Neural cell (in vitro differentiated cells): ENCODE measurements around the gene FAM53A. TPM values are rescaled to one million over a fixed set of nuclear protein-coding genes. Genes with fewer than 3 reads are reported as not detected.

Experiments
- H2AFZ ChIP-seq: fragments of 200-600, 300-800 bp; sonication (generic), shearing (Covaris generic); 2 replicates; pipeline ENCODE4 v1.6.0; 2014; ENCODE audit warnings: low read depth, mild to moderate bottlenecking, antibody characterized with exemption, low read length, moderate library complexity
- H3F3A ChIP-seq: fragments of 200-600 bp; shearing (Covaris generic); 2 replicates; pipeline ENCODE4 v1.6.1; 2016; ENCODE audit warnings: mild to moderate bottlenecking, moderate library complexity, mixed read lengths, antibody characterized with exemption, low read length; ENCODE audit not compliant: insufficient read depth, poor library complexity, severe bottlenecking
- H3K27ac ChIP-seq: fragments of 200-600, 300-800 bp; sonication (generic), shearing (Covaris generic); 2 replicates; pipeline ENCODE4 v1.5.1; 2014; ENCODE audit warnings: mild to moderate bottlenecking, low read length, moderate library complexity
- H3K27me3 ChIP-seq: fragments of 300-800, 200-600 bp; sonication (generic), shearing (Covaris generic); 2 replicates; pipeline ENCODE4 v1.6.0; 2014; ENCODE audit warnings: mild to moderate bottlenecking, low read depth, low read length, moderate library complexity; ENCODE audit not compliant: insufficient read depth
- H3K36me3 ChIP-seq: fragments of 300-800, 200-600 bp; sonication (generic), shearing (Covaris generic); 2 replicates; pipeline ENCODE4 v1.5.1; 2014; ENCODE audit warnings: mild to moderate bottlenecking, antibody characterized with exemption, low read length, moderate library complexity; ENCODE audit not compliant: insufficient read depth
- H3K4me2 ChIP-seq: fragments of 300-800, 200-600 bp; sonication (generic), shearing (Covaris generic); 2 replicates; pipeline ENCODE4 v1.6.0; 2014; ENCODE audit warnings: mild to moderate bottlenecking, low read length
- H3K4me3 ChIP-seq: fragments of 300-800, 200-600 bp; sonication (generic), shearing (Covaris generic); 2 replicates; pipeline ENCODE4 v1.5.1; 2014; ENCODE audit warnings: mild to moderate bottlenecking, low read length, moderate library complexity
- H3K79me2 ChIP-seq: fragments of 200-600 bp; shearing (Covaris generic); replicated peaks from 2 replicates; pipeline ENCODE4 v1.6.0; 2014; ENCODE audit warnings: mild to moderate bottlenecking, low read length, moderate library complexity; ENCODE audit not compliant: insufficient read depth
- H3K9ac ChIP-seq: fragments of 300-800, 200-600 bp; sonication (generic), shearing (Covaris generic); 2 replicates; pipeline ENCODE4 v1.6.1; 2016; ENCODE audit warnings: mild to moderate bottlenecking, low read length, mixed read lengths
- H3K9me2 ChIP-seq: fragments of 200-600 bp; shearing (Covaris generic); 2 replicates; pipeline ENCODE4 v1.6.1; 2016; ENCODE audit warnings: mild to moderate bottlenecking, low read length, mixed read lengths; ENCODE audit not compliant: insufficient read depth
- H3K9me3 ChIP-seq: fragments of 200-600, 300-800 bp; sonication (generic), shearing (Covaris generic); 2 replicates; pipeline ENCODE4 v1.6.1; 2016; ENCODE audit warnings: mild to moderate bottlenecking, mixed run types, low read length, moderate library complexity, mixed read lengths
- H4K20me1 ChIP-seq: fragments of 200-600 bp; shearing (Covaris generic); 2 replicates; pipeline ENCODE4 v1.6.1; 2016; ENCODE audit warnings: mild to moderate bottlenecking, mixed run types; ENCODE audit not compliant: insufficient read depth
- EP300 ChIP-seq: fragments of 450-650 bp; conservative IDR thresholded peaks from 2 replicates; pipeline ENCODE4 v1.6.1; 2014; ENCODE audit warnings: antibody characterized with exemption, mild to moderate bottlenecking, moderate library complexity; ENCODE audit not compliant: poor library complexity, severe bottlenecking
- EZH2 ChIP-seq: fragments of 200-600, 300-800 bp; shearing (Covaris generic), sonication (generic); IDR thresholded peaks from 2 replicates; pipeline ENCODE4 v1.6.1; 2014; ENCODE audit warnings: antibody characterized with exemption, low read length, borderline replicate concordance, mild to moderate bottlenecking; ENCODE audit not compliant: insufficient read depth, poor library complexity, severe bottlenecking
- MXI1 ChIP-seq: fragments of 450-650 bp; conservative IDR thresholded peaks from 2 replicates; pipeline ENCODE4 v1.6.1; 2014; ENCODE audit warnings: antibody characterized with exemption, mild to moderate bottlenecking; ENCODE audit not compliant: poor library complexity, severe bottlenecking
- POLR2AphosphoS5 ChIP-seq: IDR thresholded peaks from 2 replicates; pipeline ENCODE4 v1.6.1; 2012
- RAD21 ChIP-seq: fragments of 450-650 bp; conservative IDR thresholded peaks from 2 replicates; pipeline ENCODE4 v1.6.1; 2014; ENCODE audit warnings: antibody characterized with exemption, mild to moderate bottlenecking, moderate library complexity
- SMC3 ChIP-seq: fragments of 450-650 bp; conservative IDR thresholded peaks from 2 replicates; pipeline ENCODE4 v1.6.1; 2014; ENCODE audit warnings: antibody characterized with exemption, mild to moderate bottlenecking, moderate library complexity; ENCODE audit not compliant: poor library complexity
- TAF1 ChIP-seq: IDR thresholded peaks from 2 replicates; pipeline ENCODE4 v1.6.1; 2012; ENCODE audit warnings: low read depth
- polyA plus RNA-seq: library from polyadenylated mRNA; depleted of rRNA; stranded (reverse); fragments of >200 nt; gene quantifications from 2 replicates; pipeline ENCODE4 v1.2.3, GENCODE V29; 2014
- TF ChIP-seq, protein P1 (sequence below): IDR thresholded peaks from 2 replicates; pipeline ENCODE4 v1.6.1; 2012; ENCODE audit warnings: borderline replicate concordance
- TF ChIP-seq, protein P2 (sequence below): fragments of 450-650 bp; IDR thresholded peaks from 2 replicates; pipeline ENCODE4 v1.5.1; 2014; ENCODE audit warnings: antibody characterized with exemption, mild to moderate bottlenecking, moderate library complexity; ENCODE audit not compliant: poor library complexity, severe bottlenecking

The FAM53A gene
- polyA plus RNA-seq, 1 donor from 2014 or later, result not detected

DNA sequence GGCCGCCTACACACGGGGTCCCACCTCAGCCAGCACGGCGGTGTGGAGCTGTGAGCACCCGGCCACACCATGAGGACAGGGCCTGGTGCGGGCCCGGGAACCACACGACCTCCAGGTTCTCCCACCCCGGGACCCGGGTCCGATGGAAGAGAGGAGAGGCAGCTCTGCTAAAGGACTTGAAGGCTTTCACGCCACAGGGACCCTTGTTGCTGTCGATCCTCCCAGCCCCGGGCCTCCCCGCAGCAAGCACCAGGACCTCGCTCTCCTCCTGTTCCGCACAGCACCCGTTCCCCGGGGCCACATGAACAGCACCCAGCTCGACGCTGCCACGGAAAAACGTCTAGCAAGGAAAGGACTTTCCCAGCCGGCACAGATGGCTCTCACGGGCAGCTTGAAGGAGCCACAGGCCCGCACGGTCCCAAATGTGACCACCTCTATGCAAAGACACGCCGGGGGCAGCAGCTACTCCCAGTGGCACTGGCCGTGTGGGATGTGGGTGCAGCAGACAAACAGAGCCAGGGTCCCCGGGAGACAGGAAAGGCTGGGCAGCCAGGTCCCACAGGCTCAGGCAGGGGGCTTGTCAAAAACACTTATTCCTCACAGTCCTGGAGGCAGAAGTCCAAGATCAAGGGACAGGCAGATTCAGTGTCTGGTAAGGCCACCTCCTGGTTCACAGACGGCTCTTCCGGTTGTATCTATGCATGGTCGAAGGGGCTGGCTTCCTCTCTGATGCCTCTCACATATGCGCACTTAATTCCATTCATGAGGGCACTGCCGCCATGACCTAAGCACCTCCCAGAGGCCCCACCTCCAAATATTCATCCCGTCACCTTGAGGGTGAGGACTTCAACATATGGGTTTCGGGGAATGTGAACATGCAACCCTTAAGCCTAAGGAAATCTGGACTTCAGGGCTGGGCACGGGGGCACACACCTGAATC, 24.7 kb downstream of the FAM53A start:
- no peaks in the 10 kb centered on the region for H3K9me2 ChIP-seq
- no peaks in the 10 kb centered on the region for H3K36me3 ChIP-seq
- H3K27me3 ChIP-seq, result no peaks in the 10 kb centered on the region
- no peak overlapping the region for H2AFZ ChIP-seq
- H3K9ac ChIP-seq, result no peak overlapping the region
- H3K4me2 ChIP-seq, result no peak overlapping the region
- TF ChIP-seq EP300 (no peak), EZH2 (no peak), POLR2AphosphoS5 (no peak), MXI1 (no peak), RAD21 (no peak), SMC3 (no peak)
- TF ChIP-seq, protein P1, sequence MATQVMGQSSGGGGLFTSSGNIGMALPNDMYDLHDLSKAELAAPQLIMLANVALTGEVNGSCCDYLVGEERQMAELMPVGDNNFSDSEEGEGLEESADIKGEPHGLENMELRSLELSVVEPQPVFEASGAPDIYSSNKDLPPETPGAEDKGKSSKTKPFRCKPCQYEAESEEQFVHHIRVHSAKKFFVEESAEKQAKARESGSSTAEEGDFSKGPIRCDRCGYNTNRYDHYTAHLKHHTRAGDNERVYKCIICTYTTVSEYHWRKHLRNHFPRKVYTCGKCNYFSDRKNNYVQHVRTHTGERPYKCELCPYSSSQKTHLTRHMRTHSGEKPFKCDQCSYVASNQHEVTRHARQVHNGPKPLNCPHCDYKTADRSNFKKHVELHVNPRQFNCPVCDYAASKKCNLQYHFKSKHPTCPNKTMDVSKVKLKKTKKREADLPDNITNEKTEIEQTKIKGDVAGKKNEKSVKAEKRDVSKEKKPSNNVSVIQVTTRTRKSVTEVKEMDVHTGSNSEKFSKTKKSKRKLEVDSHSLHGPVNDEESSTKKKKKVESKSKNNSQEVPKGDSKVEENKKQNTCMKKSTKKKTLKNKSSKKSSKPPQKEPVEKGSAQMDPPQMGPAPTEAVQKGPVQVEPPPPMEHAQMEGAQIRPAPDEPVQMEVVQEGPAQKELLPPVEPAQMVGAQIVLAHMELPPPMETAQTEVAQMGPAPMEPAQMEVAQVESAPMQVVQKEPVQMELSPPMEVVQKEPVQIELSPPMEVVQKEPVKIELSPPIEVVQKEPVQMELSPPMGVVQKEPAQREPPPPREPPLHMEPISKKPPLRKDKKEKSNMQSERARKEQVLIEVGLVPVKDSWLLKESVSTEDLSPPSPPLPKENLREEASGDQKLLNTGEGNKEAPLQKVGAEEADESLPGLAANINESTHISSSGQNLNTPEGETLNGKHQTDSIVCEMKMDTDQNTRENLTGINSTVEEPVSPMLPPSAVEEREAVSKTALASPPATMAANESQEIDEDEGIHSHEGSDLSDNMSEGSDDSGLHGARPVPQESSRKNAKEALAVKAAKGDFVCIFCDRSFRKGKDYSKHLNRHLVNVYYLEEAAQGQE, result no peak
- H3K79me2 ChIP-seq, result no peaks in the 10 kb centered on the region
- H3K4me3 ChIP-seq, result no peak overlapping the region
- H3K27ac ChIP-seq, result no peak overlapping the region
- H4K20me1 ChIP-seq, result no peaks in the 10 kb centered on the region
- no peaks in the 10 kb centered on the region for H3K9me3 ChIP-seq
- H3F3A ChIP-seq, result no peaks in the 10 kb centered on the region

DNA sequence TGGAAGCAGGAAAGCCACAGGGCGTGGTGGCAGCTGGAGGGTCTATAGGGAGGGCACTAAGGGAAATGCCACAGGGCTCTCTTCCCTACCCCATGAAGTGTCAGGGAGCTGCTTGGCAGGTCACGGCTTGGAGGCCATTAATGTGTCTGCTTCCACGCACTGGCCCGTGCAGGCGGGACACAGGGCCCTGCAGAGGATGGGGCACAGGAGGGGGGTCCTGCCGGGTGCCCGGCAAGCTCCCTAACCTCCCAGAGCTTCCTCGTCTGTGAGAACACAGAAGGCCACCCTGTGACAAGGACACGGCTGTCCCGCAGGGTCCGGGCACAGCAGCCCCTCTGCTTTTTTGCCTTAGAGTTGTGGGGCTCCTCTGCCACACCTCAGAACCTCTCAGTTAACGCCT, 25.5 kb downstream of the FAM53A start:
- no peaks in the 10 kb centered on the region for H3K79me2 ChIP-seq
- H3K9me3 ChIP-seq, result no peaks in the 10 kb centered on the region
- no peaks in the 10 kb centered on the region for H3K9me2 ChIP-seq
- H3K27me3 ChIP-seq, result no peaks in the 10 kb centered on the region
- no peak overlapping the region for H3K27ac ChIP-seq
- H3F3A ChIP-seq, result no peaks in the 10 kb centered on the region
- no peak overlapping the region for H2AFZ ChIP-seq
- H3K9ac ChIP-seq, result no peak overlapping the region
- no peaks in the 10 kb centered on the region for H3K36me3 ChIP-seq
- TF ChIP-seq, protein P2, sequence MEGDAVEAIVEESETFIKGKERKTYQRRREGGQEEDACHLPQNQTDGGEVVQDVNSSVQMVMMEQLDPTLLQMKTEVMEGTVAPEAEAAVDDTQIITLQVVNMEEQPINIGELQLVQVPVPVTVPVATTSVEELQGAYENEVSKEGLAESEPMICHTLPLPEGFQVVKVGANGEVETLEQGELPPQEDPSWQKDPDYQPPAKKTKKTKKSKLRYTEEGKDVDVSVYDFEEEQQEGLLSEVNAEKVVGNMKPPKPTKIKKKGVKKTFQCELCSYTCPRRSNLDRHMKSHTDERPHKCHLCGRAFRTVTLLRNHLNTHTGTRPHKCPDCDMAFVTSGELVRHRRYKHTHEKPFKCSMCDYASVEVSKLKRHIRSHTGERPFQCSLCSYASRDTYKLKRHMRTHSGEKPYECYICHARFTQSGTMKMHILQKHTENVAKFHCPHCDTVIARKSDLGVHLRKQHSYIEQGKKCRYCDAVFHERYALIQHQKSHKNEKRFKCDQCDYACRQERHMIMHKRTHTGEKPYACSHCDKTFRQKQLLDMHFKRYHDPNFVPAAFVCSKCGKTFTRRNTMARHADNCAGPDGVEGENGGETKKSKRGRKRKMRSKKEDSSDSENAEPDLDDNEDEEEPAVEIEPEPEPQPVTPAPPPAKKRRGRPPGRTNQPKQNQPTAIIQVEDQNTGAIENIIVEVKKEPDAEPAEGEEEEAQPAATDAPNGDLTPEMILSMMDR, result no peak
- TF ChIP-seq, protein P1, result no peak
- TF ChIP-seq MXI1 (no peak), RAD21 (no peak), TAF1 (no peak), EP300 (no peak), EZH2 (no peak), POLR2AphosphoS5 (no peak), SMC3 (no peak)
- H3K4me2 ChIP-seq, result no peak overlapping the region
- no peak overlapping the region for H3K4me3 ChIP-seq
- H4K20me1 ChIP-seq, result no peaks in the 10 kb centered on the region
